Neural progenitor cell (in vitro differentiated cells): ENCODE measurements around the gene ALK.

Experiments
- EZH2phosphoT487 ChIP-seq: fragments of 200-600 bp; sonication (generic); IDR thresholded peaks from 2 replicates; pipeline ENCODE4 v1.6.1; 2017; ENCODE audit warnings: antibody characterized with exemption
- TF ChIP-seq, protein P1 (sequence below): fragments of 200-600 bp; sonication (generic); IDR thresholded peaks from 2 replicates; pipeline ENCODE4 v1.5.1; 2017; ENCODE audit warnings: antibody characterized with exemption, mild to moderate bottlenecking

DNA sequence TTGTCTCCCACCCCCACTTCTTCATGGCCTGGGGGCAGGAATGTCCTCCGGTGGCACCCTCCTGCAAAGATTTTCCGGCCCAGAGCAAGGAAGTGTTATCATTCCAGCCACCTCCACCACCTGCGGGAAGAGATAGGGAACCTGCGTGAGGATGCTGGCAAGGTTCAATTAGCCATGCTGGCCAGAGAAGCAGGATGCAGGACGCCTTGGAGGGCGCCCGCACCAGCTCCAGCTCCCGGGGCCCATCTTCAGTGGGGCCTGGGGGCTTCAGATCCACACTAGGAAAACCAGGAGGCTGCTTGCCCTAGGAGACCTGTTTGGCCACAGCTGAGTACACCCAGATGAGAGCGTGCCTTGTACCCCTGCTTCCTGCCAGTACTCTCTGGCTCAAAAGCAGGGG lies 692.4 kb downstream of the ALK start:
- no peak for TF ChIP-seq EZH2phosphoT487
- TF ChIP-seq, protein P1, sequence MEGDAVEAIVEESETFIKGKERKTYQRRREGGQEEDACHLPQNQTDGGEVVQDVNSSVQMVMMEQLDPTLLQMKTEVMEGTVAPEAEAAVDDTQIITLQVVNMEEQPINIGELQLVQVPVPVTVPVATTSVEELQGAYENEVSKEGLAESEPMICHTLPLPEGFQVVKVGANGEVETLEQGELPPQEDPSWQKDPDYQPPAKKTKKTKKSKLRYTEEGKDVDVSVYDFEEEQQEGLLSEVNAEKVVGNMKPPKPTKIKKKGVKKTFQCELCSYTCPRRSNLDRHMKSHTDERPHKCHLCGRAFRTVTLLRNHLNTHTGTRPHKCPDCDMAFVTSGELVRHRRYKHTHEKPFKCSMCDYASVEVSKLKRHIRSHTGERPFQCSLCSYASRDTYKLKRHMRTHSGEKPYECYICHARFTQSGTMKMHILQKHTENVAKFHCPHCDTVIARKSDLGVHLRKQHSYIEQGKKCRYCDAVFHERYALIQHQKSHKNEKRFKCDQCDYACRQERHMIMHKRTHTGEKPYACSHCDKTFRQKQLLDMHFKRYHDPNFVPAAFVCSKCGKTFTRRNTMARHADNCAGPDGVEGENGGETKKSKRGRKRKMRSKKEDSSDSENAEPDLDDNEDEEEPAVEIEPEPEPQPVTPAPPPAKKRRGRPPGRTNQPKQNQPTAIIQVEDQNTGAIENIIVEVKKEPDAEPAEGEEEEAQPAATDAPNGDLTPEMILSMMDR = no peak
